ENCODE results near the gene CAMK1D. TPM values are rescaled to one million over a fixed set of nuclear protein-coding genes. Genes with fewer than 3 reads are reported as not detected.

The CAMK1D gene
- total and polyA plus RNA-seq, 2 of the 4 experiments (the other 2 are of a cell fraction): 5.0 to 5.3 TPM

DNA sequence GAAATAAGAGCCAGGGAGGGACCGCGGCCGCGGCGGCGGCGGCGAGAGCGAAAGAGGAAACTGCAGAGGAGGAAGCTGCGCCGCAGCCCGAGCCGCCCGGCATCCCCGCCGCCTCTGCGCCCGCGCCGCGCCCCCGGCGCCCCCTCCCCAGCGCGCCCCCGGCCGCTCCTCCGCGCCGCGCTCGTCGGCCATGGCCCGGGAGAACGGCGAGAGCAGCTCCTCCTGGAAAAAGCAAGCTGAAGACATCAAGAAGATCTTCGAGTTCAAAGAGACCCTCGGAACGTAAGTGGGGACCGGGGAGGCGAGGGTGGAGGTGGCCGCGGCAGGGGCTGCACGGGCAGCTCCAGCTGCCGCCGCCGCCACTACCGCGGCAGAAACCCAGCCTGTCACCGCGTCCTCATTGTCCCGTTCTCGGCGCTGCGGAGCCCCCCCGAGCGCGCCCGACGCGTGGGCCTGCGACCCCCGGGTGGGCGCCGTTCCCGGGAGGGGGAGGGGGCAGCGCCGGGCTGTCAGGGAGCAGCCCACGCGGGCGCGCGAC lies 351 bp downstream of the CAMK1D start:
- H3K23ac ChIP-seq (ENCODE audit: low read depth, low read length): no peak overlapping the region
- CTCF ChIA-PET: no interaction called here
- H4K20me1 ChIP-seq (ENCODE audit: insufficient read depth, low read length): no peaks in the 10 kb centered on the region
- H3K9ac ChIP-seq (ENCODE audit: low read depth, low read length): peak overlapping the region; percentile 49
- in situ Hi-C loops (cut with MboI; ENCODE audit: low sequenced_read_pairs): loop anchor here (10.0 kb wide), 1 partner anchor 85 kb away; no protein-coding TSS in a partner anchor
- no peak overlapping the region for H3K4ac ChIP-seq (ENCODE audit: low read depth, low read length)
- H2AFZ ChIP-seq (replicated peaks; ENCODE audit: low read length, poor library complexity): peak overlapping the region; percentile 88
- intact Hi-C loops (cut with micrococcal nuclease): loop anchor here (1.0 to 2.0 kb wide), 3 partner anchors 85 to 361 kb away; no protein-coding TSS in a partner anchor
- no peaks in the 10 kb centered on the region for H3K4me1 ChIP-seq (ENCODE audit: control insufficient read depth, insufficient read depth, low read length)
- no peak overlapping the region for H2AK9ac ChIP-seq (replicated peaks; ENCODE audit: low read depth, low read length, poor library complexity)
- no peak overlapping the region for H2BK15ac ChIP-seq (ENCODE audit: low read depth, low read length)
- H3K4me3 ChIP-seq (ENCODE audit: insufficient read depth, low read depth, low read length): peak overlapping the region; percentile 84
- POLR2A ChIA-PET (ENCODE audit: unreplicated experiment): interaction anchor here (1.0 kb wide), 1 partner anchor 100 kb away, joined by 5 read pairs; no protein-coding TSS in a partner anchor
- peaks cover 4% of the 10 kb centered on the region; the same call in 1 of the 2 replicates for H3K27me3 ChIP-seq (ENCODE audit: control insufficient read depth, insufficient read depth, low read length)
- no peaks in the 10 kb centered on the region; a peak in 1 of 4 replicates for H3K79me1 ChIP-seq (ENCODE audit: low read depth in 1 of 2, low read length in 2 of 2)
- no peak for TF ChIP-seq BHLHE40 (IDR thresholded peaks at IDR 0.05; ENCODE audit: low read depth, low read length)
- TF ChIP-seq POLR2A (IDR thresholded peaks at IDR 0.05; ENCODE audit: low read depth, low read length): no peak
- TF ChIP-seq RAD21 (IDR thresholded peaks at IDR 0.05; ENCODE audit: low read length): peak; percentile 21; the same call in 1 of the 2 replicates
- TF ChIP-seq, protein P1, sequence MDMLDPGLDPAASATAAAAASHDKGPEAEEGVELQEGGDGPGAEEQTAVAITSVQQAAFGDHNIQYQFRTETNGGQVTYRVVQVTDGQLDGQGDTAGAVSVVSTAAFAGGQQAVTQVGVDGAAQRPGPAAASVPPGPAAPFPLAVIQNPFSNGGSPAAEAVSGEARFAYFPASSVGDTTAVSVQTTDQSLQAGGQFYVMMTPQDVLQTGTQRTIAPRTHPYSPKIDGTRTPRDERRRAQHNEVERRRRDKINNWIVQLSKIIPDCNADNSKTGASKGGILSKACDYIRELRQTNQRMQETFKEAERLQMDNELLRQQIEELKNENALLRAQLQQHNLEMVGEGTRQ (IDR thresholded peaks at IDR 0.05; ENCODE audit: low read depth, low read length): no peak
- TF ChIP-seq, protein P2, sequence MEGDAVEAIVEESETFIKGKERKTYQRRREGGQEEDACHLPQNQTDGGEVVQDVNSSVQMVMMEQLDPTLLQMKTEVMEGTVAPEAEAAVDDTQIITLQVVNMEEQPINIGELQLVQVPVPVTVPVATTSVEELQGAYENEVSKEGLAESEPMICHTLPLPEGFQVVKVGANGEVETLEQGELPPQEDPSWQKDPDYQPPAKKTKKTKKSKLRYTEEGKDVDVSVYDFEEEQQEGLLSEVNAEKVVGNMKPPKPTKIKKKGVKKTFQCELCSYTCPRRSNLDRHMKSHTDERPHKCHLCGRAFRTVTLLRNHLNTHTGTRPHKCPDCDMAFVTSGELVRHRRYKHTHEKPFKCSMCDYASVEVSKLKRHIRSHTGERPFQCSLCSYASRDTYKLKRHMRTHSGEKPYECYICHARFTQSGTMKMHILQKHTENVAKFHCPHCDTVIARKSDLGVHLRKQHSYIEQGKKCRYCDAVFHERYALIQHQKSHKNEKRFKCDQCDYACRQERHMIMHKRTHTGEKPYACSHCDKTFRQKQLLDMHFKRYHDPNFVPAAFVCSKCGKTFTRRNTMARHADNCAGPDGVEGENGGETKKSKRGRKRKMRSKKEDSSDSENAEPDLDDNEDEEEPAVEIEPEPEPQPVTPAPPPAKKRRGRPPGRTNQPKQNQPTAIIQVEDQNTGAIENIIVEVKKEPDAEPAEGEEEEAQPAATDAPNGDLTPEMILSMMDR (conservative IDR thresholded peaks at IDR 0.05; ENCODE audit: low read depth, low read length): no peak
- no peak for TF ChIP-seq RCOR1 (IDR thresholded peaks at IDR 0.05; ENCODE audit: insufficient replicate concordance, low read length)
- no peak for TF ChIP-seq NFE2L2 (IDR thresholded peaks at IDR 0.05; ENCODE audit: low read depth, low read length)
- TF ChIP-seq MAFK (IDR thresholded peaks at IDR 0.05; ENCODE audit: low read depth, low read length): no peak
- DNase-seq: no peak
- H3K9me3 ChIP-seq (ENCODE audit: control insufficient read depth, insufficient read depth, low read length): no peaks in the 10 kb centered on the region
- H3K14ac ChIP-seq (replicated peaks; ENCODE audit: low read depth, low read length): 0 out of 2 replicates have a peak overlapping the region, but pooled peaks have one; percentile 40
- H3K56ac ChIP-seq (ENCODE audit: extremely low read depth, insufficient read depth, low read length): no peak overlapping the region
- H4K5ac ChIP-seq (ENCODE audit: low read depth, low read length): no peak overlapping the region
- no peaks in the 10 kb centered on the region for H3K9me1 ChIP-seq (ENCODE audit: insufficient read depth, low read length)
- 0% methylated on average over 15 of the region's 73 CpGs; no CpG with 5 or more reads in 1 of the 2 experiments for WGBS, 2 experiments (ENCODE audit: extremely low coverage in 2 of 2, insufficient read length in 1 of 2)
- H2BK120ac ChIP-seq (ENCODE audit: low read depth, low read length): no peak overlapping the region
- no peak overlapping the region for H2BK20ac ChIP-seq (ENCODE audit: low read depth, low read length)
- H3K18ac ChIP-seq (ENCODE audit: low read depth, low read length): no peak overlapping the region
- BruUV-seq (replicated peaks): no TSS peak
- no peak overlapping the region for H4K8ac ChIP-seq (ENCODE audit: low read depth in 2 of 2, low read length in 2 of 2)
- no peaks in the 10 kb centered on the region for H3K36me3 ChIP-seq (ENCODE audit: control insufficient read depth, insufficient read depth, low read length)
- H3K27ac ChIP-seq (ENCODE audit: insufficient read depth, low read length): peak overlapping the region; percentile 32; the same call in 1 of the 2 replicates
- peak overlapping the region; percentile 99 for H3K4me2 ChIP-seq (ENCODE audit: low read depth, low read length)
- H4K91ac ChIP-seq (ENCODE audit: insufficient read depth, low read depth, low read length): no peak overlapping the region
- ATAC-seq (ENCODE audit: low read depth): no peak
- no peak overlapping the region for H2BK5ac ChIP-seq (ENCODE audit: low read depth, low read length, poor library complexity, severe bottlenecking)
- dilution Hi-C loops (cut with HindIII; ENCODE audit: low sequenced_read_pairs, unreplicated experiment): no loop called here
- no peak overlapping the region for H2AK5ac ChIP-seq (ENCODE audit: low read depth, low read length)

All from IMR-90 (cell line).